Gastroesophageal sphincter (tissue), 3 donors: ENCODE data around the gene IGFBP2.

Source experiments
- CTCF ChIP-seq, 4 experiments: fragments of 200-600 bp in 2 of 4; fragments of 450-650 bp in 2 of 4; sonication (generic) in 1 of 4; IDR thresholded peaks; one replicate each; pipeline ENCODE4 v1.5.1; 2017 to 2019; ENCODE audit warnings: antibody characterized with exemption in 4 of 4, mild to moderate bottlenecking in 2 of 4, moderate library complexity in 2 of 4
- EP300 ChIP-seq: sonication (generic); formaldehyde crosslinking; IDR thresholded peaks from one replicate; pipeline ENCODE4 v1.6.1; 2017; ENCODE audit warnings: antibody characterized with exemption, mild to moderate bottlenecking
- POLR2A ChIP-seq, 2 donors: fragments of 450-650 bp; IDR thresholded peaks; one replicate each; pipeline ENCODE4 v1.6.1; 2017; ENCODE audit warnings: antibody characterized with exemption in 2 of 2, mild to moderate bottlenecking in 2 of 2, moderate library complexity in 1 of 2
- POLR2AphosphoS5 ChIP-seq: sonication (generic); formaldehyde crosslinking; IDR thresholded peaks from one replicate; pipeline ENCODE4 v1.6.1; 2017; ENCODE audit warnings: antibody characterized with exemption

- no peak for TF ChIP-seq POLR2AphosphoS5
- no peak for TF ChIP-seq CTCF (IDR thresholded peaks at IDR 0.05)
- no peak for TF ChIP-seq EP300
- TF ChIP-seq POLR2A (IDR thresholded peaks at IDR 0.05) = no peak
Measured at GRCh38 chr2:216645636-216645950, 12.4 kb downstream of the IGFBP2 start.
